GM20431 (cell line): ENCODE results near the gene GNL2.
"Not testable (repeated sequence)": the region's sequence is repeated elsewhere in the genome, so short reads cannot be mapped to it uniquely, and the experiment has no call there.

Source experiments
- in situ Hi-C: fragments of 300-500 bp; cut with MseI, MboI; formaldehyde crosslinking; loops from one replicate; pipeline ENCODE4 v1.15.0; 2020; ENCODE audit warnings: low sequenced_read_pairs; ENCODE audit not compliant: unreplicated experiment

GNL2 gene

GRCh38 chr1:37519613-37520012 is 76.1 kb downstream of the GNL2 start:
- in situ Hi-C loops, result no loop called here

DNA sequence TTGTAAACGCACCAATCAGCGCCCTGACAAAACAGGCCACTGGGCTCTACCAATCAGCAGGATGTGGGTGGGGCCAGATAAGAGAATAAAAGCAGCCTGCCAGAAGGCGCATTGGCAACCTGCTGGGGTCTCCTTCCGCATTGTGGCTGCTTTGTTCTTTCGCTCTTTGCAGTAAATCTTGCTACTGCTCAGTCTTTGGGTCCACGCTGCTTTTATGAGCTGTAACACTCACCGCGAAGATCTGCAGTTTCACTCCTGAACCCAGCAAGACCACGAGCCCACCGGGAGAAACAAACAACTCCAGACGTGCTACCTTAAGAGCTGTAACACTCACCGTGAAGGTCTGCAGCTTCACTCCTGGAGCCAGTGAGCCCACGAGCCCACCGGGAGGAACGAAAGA is 76.8 kb downstream of the GNL2 start:
- in situ Hi-C loops, result not testable (repeated sequence)

DNA sequence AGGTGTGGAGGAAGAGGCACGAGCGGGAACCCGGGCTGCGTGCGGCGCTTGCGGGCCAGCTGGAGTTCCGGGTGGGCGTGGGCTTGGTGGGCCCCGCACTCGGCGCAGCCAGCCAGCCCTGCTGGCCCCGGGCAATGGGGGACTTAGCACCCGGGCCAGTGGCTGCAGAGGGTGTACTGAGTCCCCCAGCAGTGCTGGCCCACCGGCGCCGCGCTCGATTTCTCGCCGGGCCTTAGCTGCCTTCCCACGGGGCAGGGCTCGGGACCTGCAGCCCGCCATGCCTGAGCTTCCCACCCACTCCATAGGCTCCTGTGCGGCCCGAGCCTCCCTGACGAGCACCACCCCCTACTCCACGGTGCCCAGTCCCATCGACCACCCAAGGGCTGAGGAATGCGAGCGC is 77.5 kb downstream of the GNL2 start:
- in situ Hi-C loops, result not testable (repeated sequence)

GRCh38 chr1:37517569-37517968 is 78.2 kb downstream of the GNL2 start:
- in situ Hi-C loops, result no loop called here
